Vagina (tissue), 2 donors: ENCODE measurements around the gene OPRD1.

Experiments
- CTCF ChIP-seq, 3 experiments: fragments of 450-650 bp in 2 of 3; fragments of 200-600 bp in 1 of 3; sonication (generic) in 1 of 3; IDR thresholded peaks; one replicate each; pipeline ENCODE4 v1.5.1; 2017 to 2019; ENCODE audit warnings: antibody characterized with exemption in 3 of 3, mild to moderate bottlenecking in 2 of 3, moderate library complexity in 2 of 3
- POLR2A ChIP-seq, 2 donors: fragments of 450-650 bp; IDR thresholded peaks; one replicate each; pipeline ENCODE4 v1.6.1; 2017; ENCODE audit warnings: antibody characterized with exemption in 2 of 2, mild to moderate bottlenecking in 2 of 2, moderate library complexity in 2 of 2
- POLR2AphosphoS5 ChIP-seq, 2 donors: sonication (generic); formaldehyde crosslinking; IDR thresholded peaks; one replicate each; pipeline ENCODE4 v1.9.0; 2017; ENCODE audit warnings: antibody characterized with exemption in 2 of 2, mild to moderate bottlenecking in 2 of 2, low read depth in 1 of 2; ENCODE audit not compliant: insufficient read depth in 1 of 2

DNA sequence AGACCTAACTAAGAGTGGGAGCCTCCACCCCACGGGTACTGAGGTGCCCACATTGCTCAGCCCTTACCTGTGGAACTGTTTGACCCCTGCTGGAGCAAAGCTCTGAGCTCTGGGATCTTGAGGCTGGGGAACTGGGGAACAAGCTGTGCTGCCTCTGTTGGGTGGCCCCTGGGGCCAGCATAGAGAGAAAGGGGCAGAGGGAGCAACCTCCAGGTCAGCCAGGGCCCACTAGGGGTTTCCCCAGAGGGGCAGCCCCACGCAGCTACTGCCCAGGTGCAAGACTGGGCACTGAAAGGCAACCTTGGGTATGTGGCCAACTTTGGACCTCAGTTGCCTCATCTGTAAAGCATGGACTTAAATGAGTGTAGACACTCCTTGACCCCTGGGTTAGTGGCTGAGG is 78.9 kb downstream of the OPRD1 start:
- no peak for TF ChIP-seq POLR2AphosphoS5 (IDR thresholded peaks at IDR 0.05; ENCODE audit: insufficient read depth in 1 of 2, low read depth in 1 of 2)
- TF ChIP-seq POLR2A (IDR thresholded peaks at IDR 0.05) = no peak
- no peak for TF ChIP-seq CTCF (IDR thresholded peaks at IDR 0.05)
